HG03066 (cell line): ENCODE data around the gene DSTYK.
"Not testable (repeated sequence)": the region's sequence is repeated elsewhere in the genome, so short reads cannot be mapped to it uniquely, and the experiment has no call there.

Source experiments
- ATAC-seq: cut with Tn5 transposase; IDR thresholded peaks from one replicate; pipeline ENCODE4 v1.9.1; 2021; ENCODE audit warnings: low read depth; ENCODE audit not compliant: unreplicated experiment

The DSTYK gene

GRCh38 chr1:205241366-205242030, 30.0 kb upstream of the DSTYK start:
- ATAC-seq, result no peak

GRCh38 chr1:205240569-205240968, 29.1 kb upstream of the DSTYK start:
- ATAC-seq, result no peak

DNA sequence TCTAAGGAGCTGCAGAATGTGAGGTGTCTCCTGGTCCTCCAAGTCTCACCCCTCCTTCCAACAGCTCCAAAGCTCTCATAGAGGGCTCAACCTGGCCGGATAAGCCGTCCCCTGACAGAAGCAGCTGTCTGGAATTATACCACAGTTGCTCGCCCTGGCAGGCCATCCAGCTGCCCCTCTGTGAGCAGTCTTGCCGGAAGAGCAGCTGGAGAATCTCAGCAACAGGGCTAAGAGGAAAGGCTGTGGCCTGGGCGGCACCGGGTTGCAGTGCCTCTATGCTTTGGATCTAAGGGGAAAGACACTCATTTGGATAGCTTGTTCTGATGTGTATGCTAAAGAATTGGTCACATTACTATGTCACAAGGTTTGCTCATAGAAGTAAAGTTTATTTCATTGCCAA, 28.6 kb upstream of the DSTYK start:
- no peak for ATAC-seq

DNA sequence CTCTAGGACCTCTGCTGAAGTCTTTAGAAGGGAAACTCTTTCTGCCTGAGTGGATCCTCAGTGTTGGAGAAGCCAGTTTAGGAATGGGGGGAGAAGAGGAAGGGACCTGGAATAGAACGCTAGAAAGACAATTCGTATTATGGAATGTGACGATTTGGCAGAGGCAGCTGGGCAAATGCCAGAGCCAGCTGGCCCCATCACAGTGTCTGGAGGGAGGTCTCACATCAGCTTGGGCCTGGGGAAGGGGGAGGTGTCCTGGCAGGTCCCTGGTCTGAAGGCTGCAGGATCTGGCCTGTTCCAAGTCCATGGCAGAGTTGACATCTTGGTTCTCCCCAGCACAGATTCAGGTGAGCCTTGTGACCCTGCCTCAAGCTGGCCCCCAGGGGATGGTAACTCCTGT, 27.6 kb upstream of the DSTYK start:
- ATAC-seq, result no peak

DNA sequence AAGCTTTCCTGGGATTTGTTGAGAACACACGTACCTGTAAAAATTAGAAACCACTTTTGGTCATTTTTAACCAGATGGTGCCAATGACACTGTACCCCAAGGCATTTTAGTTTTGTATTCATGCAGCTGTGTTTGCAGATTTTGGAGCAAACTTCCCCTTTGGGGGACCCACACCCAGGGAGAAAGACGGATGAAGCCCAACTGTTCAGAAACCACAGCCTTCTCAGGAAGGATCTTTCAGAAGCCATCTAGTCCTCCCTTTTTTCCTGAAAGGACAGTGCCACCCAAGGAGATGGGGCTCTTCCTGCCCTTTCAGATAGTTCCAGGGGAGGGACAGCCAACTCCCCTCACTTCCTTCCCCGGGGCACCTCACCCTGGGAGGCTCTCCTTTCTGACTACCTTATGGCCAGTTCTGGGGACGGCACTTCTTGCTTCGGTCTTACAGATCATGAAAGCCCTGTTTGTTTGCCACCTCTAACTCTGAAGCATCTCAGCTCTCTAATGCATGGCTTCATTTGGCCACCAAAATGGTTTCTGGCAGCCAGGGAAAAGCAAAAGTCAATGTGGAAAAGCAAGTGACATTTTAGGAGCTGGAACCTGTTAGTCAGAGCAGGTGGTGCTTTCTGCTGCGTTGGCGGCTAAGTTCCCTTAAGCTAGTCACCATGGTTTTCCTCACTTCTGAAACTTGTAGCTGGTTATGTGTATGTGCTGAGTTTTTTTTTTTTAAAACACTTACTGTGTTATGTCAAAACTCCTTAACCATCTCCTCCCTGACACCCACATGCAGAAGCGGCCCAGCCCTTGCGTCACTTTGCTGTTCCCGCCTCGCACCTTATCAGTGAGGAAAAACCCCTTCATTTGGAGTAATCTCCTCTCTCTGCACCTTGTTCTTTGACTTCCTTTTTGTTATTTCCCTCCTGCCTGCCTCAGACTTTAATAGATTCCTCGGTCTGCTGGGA, 26.3 kb upstream of the DSTYK start:
- ATAC-seq, result no peak

- no peak for ATAC-seq
These were observed 25.5 kb upstream of the DSTYK start for GRCh38 chr1:205236951-205237475.

GRCh38 chr1:205236526-205236925, 25.0 kb upstream of the DSTYK start:
- ATAC-seq, result no peak

GRCh38 chr1:205235951-205236350, 24.4 kb upstream of the DSTYK start:
- ATAC-seq, result no peak

DNA sequence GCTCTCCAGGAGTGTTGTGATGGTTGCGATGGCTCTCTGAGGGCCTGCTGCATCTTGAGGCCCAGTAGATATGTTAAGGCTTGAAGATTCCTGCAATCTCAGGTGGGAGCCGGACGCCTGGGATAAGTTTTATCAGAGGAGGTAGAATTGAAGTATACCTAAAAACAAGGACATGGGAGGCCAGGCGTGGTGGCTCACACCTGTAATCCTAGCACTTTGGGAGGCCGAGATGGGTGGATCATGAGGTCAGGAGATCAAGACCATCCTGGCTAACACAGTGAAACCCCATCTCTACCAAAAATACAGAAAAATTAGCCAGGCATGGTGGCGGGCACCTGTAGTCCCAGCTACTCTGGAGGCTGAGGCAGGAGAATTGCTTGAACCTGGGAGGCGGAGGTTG, 22.5 kb upstream of the DSTYK start:
- not testable (repeated sequence) for ATAC-seq

GRCh38 chr1:205232945-205233397, 21.5 kb upstream of the DSTYK start:
- no peak for ATAC-seq

GRCh38 chr1:205232127-205232820, 20.8 kb upstream of the DSTYK start:
- no peak for ATAC-seq

DNA sequence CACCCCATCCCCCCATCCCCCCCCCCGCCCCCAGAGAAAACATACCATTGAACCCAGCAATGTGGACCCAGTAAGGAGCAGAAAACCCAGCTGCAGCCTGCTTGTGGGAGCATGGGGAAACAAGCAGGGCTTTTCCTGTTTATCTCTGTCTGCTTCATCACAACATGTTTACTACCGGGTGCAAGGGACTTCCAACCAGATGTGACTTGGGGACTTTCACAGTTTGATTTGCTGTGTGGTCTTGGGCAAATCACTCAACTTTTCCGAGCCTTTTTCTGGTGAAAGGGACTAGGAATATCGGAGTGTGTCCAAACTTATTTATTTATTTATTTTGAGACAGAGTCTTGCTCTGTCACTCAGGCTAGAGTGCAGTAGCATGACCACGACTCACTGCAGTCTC, 19.5 kb upstream of the DSTYK start:
- ATAC-seq, result no peak

GRCh38 chr1:205229916-205230700, 18.6 kb upstream of the DSTYK start:
- ATAC-seq, result no peak

GRCh38 chr1:205229399-205229871, 17.9 kb upstream of the DSTYK start:
- ATAC-seq, result no peak

- no peak for ATAC-seq
These were observed 16.6 kb upstream of the DSTYK start for GRCh38 chr1:205228093-205228521.

GRCh38 chr1:205227584-205228013, 16.1 kb upstream of the DSTYK start, which contains the start of gene TMCC2:
Gene TMCC2 (plus strand): TSS chr1:205227946. CDS start chr1:205228565, 619 bp downstream.
- no peak for ATAC-seq

GRCh38 chr1:205226868-205227583, 15.5 kb upstream of the DSTYK start:
- no peak for ATAC-seq

GRCh38 chr1:205225901-205226765, 14.6 kb upstream of the DSTYK start:
- ATAC-seq, result no peak
